Measurements from ENCODE around the gene CETP. TPM values are rescaled to one million over a fixed set of nuclear protein-coding genes. Genes with fewer than 3 reads are reported as not detected.
"Not testable (repeated sequence)": the region's sequence is repeated elsewhere in the genome, so short reads cannot be mapped to it uniquely, and the experiment has no call there.

Gene CETP
- total RNA-seq, 1 donor from 2014 or later = 3.1 TPM

- H3K9ac ChIP-seq (ENCODE audit: low read depth in 1 of 3, low read length in 3 of 3); H3K36me3 ChIP-seq (ENCODE audit: control insufficient read depth in 3 of 3, insufficient read depth in 3 of 3, low read length in 3 of 3); H3K9me3 ChIP-seq (ENCODE audit: control insufficient read depth in 3 of 3, low read length in 3 of 3); H3K27me3 ChIP-seq (ENCODE audit: control insufficient read depth in 3 of 3, insufficient read depth in 3 of 3, low read length in 3 of 3); H3K27ac ChIP-seq (ENCODE audit: low read depth, low read length); H3K4me3 ChIP-seq (ENCODE audit: low read length in 3 of 3): not testable (repeated sequence)
- peaks cover 37 to 57% (median 37%) of the 10 kb centered on the region in 3 donors for H3K4me1 ChIP-seq (ENCODE audit: control insufficient read depth in 3 of 3, insufficient read depth in 3 of 3, low read length in 3 of 3)
Observed at GRCh38 chr16:56986908-56987307, 25.2 kb downstream of the CETP start.

- no peaks in the 10 kb centered on the region for H3K9me3 ChIP-seq (ENCODE audit: control insufficient read depth in 3 of 3, low read length in 3 of 3)
- H3K4me1 ChIP-seq (ENCODE audit: control insufficient read depth in 3 of 3, insufficient read depth in 3 of 3, low read length in 3 of 3) = peaks cover 37 to 59% (median 40%) of the 10 kb centered on the region in 3 donors
- H3K9ac ChIP-seq (ENCODE audit: low read depth in 1 of 3, low read length in 3 of 3) = no peak overlapping the region
- no peak overlapping the region for H3K27ac ChIP-seq (ENCODE audit: low read depth, low read length)
- no peaks in the 10 kb centered on the region for H3K36me3 ChIP-seq (ENCODE audit: control insufficient read depth in 3 of 3, insufficient read depth in 3 of 3, low read length in 3 of 3)
- H3K27me3 ChIP-seq (ENCODE audit: control insufficient read depth in 3 of 3, insufficient read depth in 3 of 3, low read length in 3 of 3) = no peaks in the 10 kb centered on the region
- H3K4me3 ChIP-seq (ENCODE audit: low read length in 3 of 3) = no peak overlapping the region
Observed at GRCh38 chr16:56987692-56988091, 25.9 kb downstream of the CETP start.

- H3K27me3 ChIP-seq (ENCODE audit: control insufficient read depth in 3 of 3, insufficient read depth in 3 of 3, low read length in 3 of 3) = no peaks in the 10 kb centered on the region
- H3K27ac ChIP-seq (ENCODE audit: low read depth, low read length) = peak overlapping the region; percentile 89
- peak overlapping the region; percentile 89 to 91 (median 89) for H3K4me3 ChIP-seq (ENCODE audit: low read length in 3 of 3)
- H3K36me3 ChIP-seq (ENCODE audit: control insufficient read depth in 3 of 3, insufficient read depth in 3 of 3, low read length in 3 of 3) = no peaks in the 10 kb centered on the region
- peak overlapping the region; percentile 80 to 88 (median 86) for H3K9ac ChIP-seq (ENCODE audit: low read depth in 1 of 3, low read length in 3 of 3)
- peaks cover 37 to 60% (median 40%) of the 10 kb centered on the region in 3 donors for H3K4me1 ChIP-seq (ENCODE audit: control insufficient read depth in 3 of 3, insufficient read depth in 3 of 3, low read length in 3 of 3)
- no peaks in the 10 kb centered on the region for H3K9me3 ChIP-seq (ENCODE audit: control insufficient read depth in 3 of 3, low read length in 3 of 3)
Observed at GRCh38 chr16:56988161-56988947, 26.6 kb downstream of the CETP start.

GRCh38 chr16:56988948-56989945 is 27.5 kb downstream of the CETP start, which contains the start of gene NLRC5:
TSS of gene NLRC5 (plus strand) at chr16:56989557. CDS start at chr16:57020713, 31,156 bp downstream.
- Histone ChIP-seq H3K27ac (ENCODE audit: low read depth, low read length) (peak within 1 kb of the TSS; percentile 89), H3K9ac (ENCODE audit: low read depth in 1 of 3, low read length in 3 of 3) (peak within 1 kb of the TSS; percentile 80 to 88 (median 86)), H3K4me3 (ENCODE audit: low read length in 3 of 3) (peak within 1 kb of the TSS; percentile 89 to 91 (median 89)), H3K36me3 (ENCODE audit: control insufficient read depth in 3 of 3, insufficient read depth in 3 of 3, low read length in 3 of 3) (no peaks in the 10 kb centered on the region), H3K27me3 (ENCODE audit: control insufficient read depth in 3 of 3, insufficient read depth in 3 of 3, low read length in 3 of 3) (no peaks in the 10 kb centered on the region), H3K4me1 (ENCODE audit: control insufficient read depth in 3 of 3, insufficient read depth in 3 of 3, low read length in 3 of 3) (peaks cover 36 to 59% (median 36%) of the 10 kb centered on the region in 3 donors), H3K9me3 (ENCODE audit: control insufficient read depth in 3 of 3, low read length in 3 of 3) (no peaks in the 10 kb centered on the region)

GRCh38 chr16:56989988-56990387 is 28.2 kb downstream of the CETP start:
- Histone ChIP-seq H3K9ac (ENCODE audit: low read depth in 1 of 3, low read length in 3 of 3) (peak overlapping the region; percentile 80 to 88 (median 86)), H3K27ac (ENCODE audit: low read depth, low read length) (peak overlapping the region; percentile 89), H3K27me3 (ENCODE audit: control insufficient read depth in 3 of 3, insufficient read depth in 3 of 3, low read length in 3 of 3) (no peaks in the 10 kb centered on the region), H3K4me3 (ENCODE audit: low read length in 3 of 3) (peak overlapping the region; percentile 89 to 91 (median 89)), H3K36me3 (ENCODE audit: control insufficient read depth in 3 of 3, insufficient read depth in 3 of 3, low read length in 3 of 3) (no peaks in the 10 kb centered on the region), H3K9me3 (ENCODE audit: control insufficient read depth in 3 of 3, low read length in 3 of 3) (no peaks in the 10 kb centered on the region), H3K4me1 (ENCODE audit: control insufficient read depth in 3 of 3, insufficient read depth in 3 of 3, low read length in 3 of 3) (peaks cover 35 to 55% (median 36%) of the 10 kb centered on the region in 3 donors)

GRCh38 chr16:56990407-56991286 is 28.9 kb downstream of the CETP start:
- H3K9me3 ChIP-seq (ENCODE audit: control insufficient read depth in 3 of 3, low read length in 3 of 3) = no peaks in the 10 kb centered on the region
- H3K27ac ChIP-seq (ENCODE audit: low read depth, low read length) = no peak overlapping the region
- no peaks in the 10 kb centered on the region for H3K36me3 ChIP-seq (ENCODE audit: control insufficient read depth in 3 of 3, insufficient read depth in 3 of 3, low read length in 3 of 3)
- H3K27me3 ChIP-seq (ENCODE audit: control insufficient read depth in 3 of 3, insufficient read depth in 3 of 3, low read length in 3 of 3) = no peaks in the 10 kb centered on the region
- peak overlapping the region; percentile 41 to 91 (median 89) for H3K4me3 ChIP-seq (ENCODE audit: low read length in 3 of 3)
- H3K4me1 ChIP-seq (ENCODE audit: control insufficient read depth in 3 of 3, insufficient read depth in 3 of 3, low read length in 3 of 3) = peaks cover 29 to 49% (median 32%) of the 10 kb centered on the region in 3 donors
- H3K9ac ChIP-seq (ENCODE audit: low read depth in 1 of 3, low read length in 3 of 3) = peak overlapping the region; percentile 24 to 80 (median 62)

- not testable (repeated sequence) for H3K4me3 ChIP-seq (ENCODE audit: low read length in 3 of 3); H3K27me3 ChIP-seq (ENCODE audit: control insufficient read depth in 3 of 3, insufficient read depth in 3 of 3, low read length in 3 of 3); H3K9ac ChIP-seq (ENCODE audit: low read depth in 1 of 3, low read length in 3 of 3); H3K27ac ChIP-seq (ENCODE audit: low read depth, low read length); H3K36me3 ChIP-seq (ENCODE audit: control insufficient read depth in 3 of 3, insufficient read depth in 3 of 3, low read length in 3 of 3); H3K9me3 ChIP-seq (ENCODE audit: control insufficient read depth in 3 of 3, low read length in 3 of 3)
- H3K4me1 ChIP-seq (ENCODE audit: control insufficient read depth in 3 of 3, insufficient read depth in 3 of 3, low read length in 3 of 3) = peaks cover 22 to 43% (median 25%) of the 10 kb centered on the region in 3 donors
Observed at GRCh38 chr16:56992431-56992830, 30.7 kb downstream of the CETP start.

GRCh38 chr16:56993204-56993603 is 31.5 kb downstream of the CETP start:
- Histone ChIP-seq H3K4me3 (ENCODE audit: low read length in 3 of 3) (no peak overlapping the region), H3K9me3 (ENCODE audit: control insufficient read depth in 3 of 3, low read length in 3 of 3) (no peaks in the 10 kb centered on the region), H3K27me3 (ENCODE audit: control insufficient read depth in 3 of 3, insufficient read depth in 3 of 3, low read length in 3 of 3) (no peaks in the 10 kb centered on the region), H3K9ac (ENCODE audit: low read depth in 1 of 3, low read length in 3 of 3) (no peak overlapping the region), H3K36me3 (ENCODE audit: control insufficient read depth in 3 of 3, insufficient read depth in 3 of 3, low read length in 3 of 3) (no peaks in the 10 kb centered on the region), H3K4me1 (ENCODE audit: control insufficient read depth in 3 of 3, insufficient read depth in 3 of 3, low read length in 3 of 3) (peaks cover 21 to 40% (median 22%) of the 10 kb centered on the region in 3 donors), H3K27ac (ENCODE audit: low read depth, low read length) (no peak overlapping the region)

- Histone ChIP-seq H3K27me3 (ENCODE audit: control insufficient read depth in 3 of 3, insufficient read depth in 3 of 3, low read length in 3 of 3) (no peaks in the 10 kb centered on the region), H3K4me3 (ENCODE audit: low read length in 3 of 3) (no peak overlapping the region), H3K9me3 (ENCODE audit: control insufficient read depth in 3 of 3, low read length in 3 of 3) (no peaks in the 10 kb centered on the region), H3K9ac (ENCODE audit: low read depth in 1 of 3, low read length in 3 of 3) (no peak overlapping the region), H3K36me3 (ENCODE audit: control insufficient read depth in 3 of 3, insufficient read depth in 3 of 3, low read length in 3 of 3) (no peaks in the 10 kb centered on the region), H3K27ac (ENCODE audit: low read depth, low read length) (no peak overlapping the region), H3K4me1 (ENCODE audit: control insufficient read depth in 3 of 3, insufficient read depth in 3 of 3, low read length in 3 of 3) (peaks cover 14 to 32% (median 18%) of the 10 kb centered on the region in 3 donors)
Observed at GRCh38 chr16:56994311-56994710, 32.6 kb downstream of the CETP start.

Data from skeletal muscle tissue (tissue), 4 donors.